ENCODE results near the gene AEBP1. TPM values are rescaled to one million over a fixed set of nuclear protein-coding genes. Genes with fewer than 3 reads are reported as not detected.
A peak's percentile ranks its signal among the peaks of the same experiment; 100 is the strongest.
"Not testable (repeated sequence)": the region's sequence is repeated elsewhere in the genome, so short reads cannot be mapped to it uniquely, and the experiment has no call there.

AEBP1 gene
- total RNA-seq, 1 donor from 2014 or later = 81.1 TPM

DNA sequence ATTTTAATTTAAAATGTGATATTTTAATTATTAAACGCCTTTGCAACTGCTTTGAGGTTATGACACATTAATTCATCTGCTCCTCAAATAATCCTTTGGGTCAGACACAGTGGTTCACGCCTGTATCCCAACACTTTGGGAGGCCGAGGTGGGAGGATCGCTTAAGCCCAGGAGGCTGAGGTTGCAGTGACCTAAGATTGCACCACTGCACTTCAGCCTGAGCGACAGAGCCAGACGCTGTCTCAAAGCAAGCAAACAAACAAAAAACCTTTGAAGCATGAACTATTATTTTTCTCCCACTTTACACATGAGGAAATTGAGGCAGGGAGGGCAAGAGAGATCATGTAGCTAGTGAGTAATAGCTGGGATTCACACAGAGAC lies 20.7 kb downstream of the AEBP1 start:
- H3K4me3 ChIP-seq (ENCODE audit: low read depth, low read length) = no peak overlapping the region

GRCh38 chr7:44126574-44126973 lies 22.4 kb downstream of the AEBP1 start:
- not testable (repeated sequence) for DNase-seq (ENCODE audit: low read depth); H3K27me3 ChIP-seq (ENCODE audit: control insufficient read depth, insufficient read depth, low read length); H3K36me3 ChIP-seq (ENCODE audit: control insufficient read depth, insufficient read depth, low read length); H3K4me3 ChIP-seq (ENCODE audit: low read depth, low read length)

More for the DNA sequence above, 20.7 kb downstream of the AEBP1 start:
- no peaks in the 10 kb centered on the region for H3K27me3 ChIP-seq (ENCODE audit: control insufficient read depth, insufficient read depth, low read length)
- DNase-seq (ENCODE audit: low read depth) = no peak
- TF ChIP-seq, protein P1, sequence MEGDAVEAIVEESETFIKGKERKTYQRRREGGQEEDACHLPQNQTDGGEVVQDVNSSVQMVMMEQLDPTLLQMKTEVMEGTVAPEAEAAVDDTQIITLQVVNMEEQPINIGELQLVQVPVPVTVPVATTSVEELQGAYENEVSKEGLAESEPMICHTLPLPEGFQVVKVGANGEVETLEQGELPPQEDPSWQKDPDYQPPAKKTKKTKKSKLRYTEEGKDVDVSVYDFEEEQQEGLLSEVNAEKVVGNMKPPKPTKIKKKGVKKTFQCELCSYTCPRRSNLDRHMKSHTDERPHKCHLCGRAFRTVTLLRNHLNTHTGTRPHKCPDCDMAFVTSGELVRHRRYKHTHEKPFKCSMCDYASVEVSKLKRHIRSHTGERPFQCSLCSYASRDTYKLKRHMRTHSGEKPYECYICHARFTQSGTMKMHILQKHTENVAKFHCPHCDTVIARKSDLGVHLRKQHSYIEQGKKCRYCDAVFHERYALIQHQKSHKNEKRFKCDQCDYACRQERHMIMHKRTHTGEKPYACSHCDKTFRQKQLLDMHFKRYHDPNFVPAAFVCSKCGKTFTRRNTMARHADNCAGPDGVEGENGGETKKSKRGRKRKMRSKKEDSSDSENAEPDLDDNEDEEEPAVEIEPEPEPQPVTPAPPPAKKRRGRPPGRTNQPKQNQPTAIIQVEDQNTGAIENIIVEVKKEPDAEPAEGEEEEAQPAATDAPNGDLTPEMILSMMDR (IDR thresholded peaks at IDR 0.05; ENCODE audit: insufficient read depth, low read length, poor library complexity, severe bottlenecking) = no peak
- H3K36me3 ChIP-seq (ENCODE audit: control insufficient read depth, insufficient read depth, low read length) = no peaks in the 10 kb centered on the region

- no peak overlapping the region for H3K4me3 ChIP-seq (ENCODE audit: low read depth, low read length)
- TF ChIP-seq, protein P1 (IDR thresholded peaks at IDR 0.05; ENCODE audit: insufficient read depth, low read length, poor library complexity, severe bottlenecking) = no peak
- no peak for DNase-seq (ENCODE audit: low read depth)
- no peaks in the 10 kb centered on the region for H3K36me3 ChIP-seq (ENCODE audit: control insufficient read depth, insufficient read depth, low read length)
- H3K27me3 ChIP-seq (ENCODE audit: control insufficient read depth, insufficient read depth, low read length) = no peaks in the 10 kb centered on the region
Measured at GRCh38 chr7:44127161-44127560, 23.0 kb downstream of the AEBP1 start.

DNA sequence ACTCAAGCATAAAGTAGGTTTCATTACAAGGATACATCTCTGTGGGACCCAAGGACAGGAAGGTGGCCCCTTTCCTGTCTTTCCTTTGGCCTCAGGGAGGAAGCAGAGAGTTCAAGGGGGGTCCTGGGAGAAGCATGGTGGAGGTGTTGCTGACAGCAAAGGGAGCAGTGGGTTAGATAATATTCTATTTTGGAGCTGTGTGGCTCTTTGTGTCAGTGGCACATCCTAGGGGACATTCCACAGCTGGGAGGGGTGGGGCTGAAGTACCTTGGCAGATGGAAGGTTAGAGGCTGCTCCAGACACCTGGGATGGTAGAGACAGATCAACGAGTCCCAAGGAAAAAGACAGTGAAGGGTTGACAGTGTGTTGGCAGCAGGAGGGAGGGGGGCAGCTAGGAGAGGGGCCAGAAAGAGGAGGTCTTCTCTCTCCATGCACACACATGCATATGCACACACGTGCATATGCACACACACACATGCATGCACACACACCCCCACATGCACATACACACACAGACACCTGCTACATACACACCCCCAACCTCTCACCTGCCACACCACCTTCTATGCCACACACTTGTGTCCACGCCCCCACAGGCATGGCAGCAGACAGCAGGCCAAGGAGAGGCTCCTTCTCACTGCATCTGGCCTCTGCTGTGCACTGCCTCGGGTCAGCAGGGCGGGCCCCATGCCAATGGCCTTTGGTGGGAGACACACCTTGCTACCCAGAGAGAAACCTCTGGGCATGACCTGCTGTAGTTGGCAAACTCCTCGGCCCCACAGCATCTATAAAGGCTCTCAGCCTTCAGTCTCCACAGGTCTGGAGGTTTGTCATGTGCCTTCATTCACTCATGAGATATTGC lies 24.8 kb downstream of the AEBP1 start:
- no peak for DNase-seq (ENCODE audit: low read depth)
- TF ChIP-seq, protein P1 (IDR thresholded peaks at IDR 0.05; ENCODE audit: insufficient read depth, low read length, poor library complexity, severe bottlenecking) = no peak
- H3K27me3 ChIP-seq (ENCODE audit: control insufficient read depth, insufficient read depth, low read length) = no peaks in the 10 kb centered on the region
- H3K4me3 ChIP-seq (ENCODE audit: low read depth, low read length) = no peak overlapping the region
- no peaks in the 10 kb centered on the region for H3K36me3 ChIP-seq (ENCODE audit: control insufficient read depth, insufficient read depth, low read length)

GRCh38 chr7:44131173-44132029 lies 27.3 kb downstream of the AEBP1 start:
- no peak for DNase-seq (ENCODE audit: low read depth)
- TF ChIP-seq, protein P1 (IDR thresholded peaks at IDR 0.05; ENCODE audit: insufficient read depth, low read length, poor library complexity, severe bottlenecking) = peak; percentile 44
- no peak overlapping the region for H3K4me3 ChIP-seq (ENCODE audit: low read depth, low read length)
- no peaks in the 10 kb centered on the region for H3K36me3 ChIP-seq (ENCODE audit: control insufficient read depth, insufficient read depth, low read length)
- H3K27me3 ChIP-seq (ENCODE audit: control insufficient read depth, insufficient read depth, low read length) = no peaks in the 10 kb centered on the region

DNA sequence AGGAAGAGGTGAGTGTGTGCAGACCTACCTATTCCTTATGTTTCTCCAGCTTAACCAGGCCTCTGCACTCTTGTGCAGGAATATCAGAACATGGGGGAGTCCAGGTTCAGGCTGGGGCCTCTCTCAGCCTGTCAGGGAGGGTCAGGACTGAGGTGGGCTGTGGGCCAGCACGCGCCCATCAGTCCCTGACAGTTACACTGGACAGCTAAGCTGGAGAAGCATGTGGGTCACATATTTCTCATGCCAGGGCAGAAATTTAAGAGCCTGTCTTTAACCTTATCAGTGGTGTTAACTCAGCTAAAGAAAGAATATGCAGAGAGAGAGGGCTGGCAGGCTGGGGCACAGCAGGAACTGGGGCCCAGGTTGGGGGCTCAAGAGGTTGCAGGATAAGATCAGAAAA lies 27.9 kb downstream of the AEBP1 start:
- H3K27me3 ChIP-seq (ENCODE audit: control insufficient read depth, insufficient read depth, low read length) = no peaks in the 10 kb centered on the region
- H3K36me3 ChIP-seq (ENCODE audit: control insufficient read depth, insufficient read depth, low read length) = no peaks in the 10 kb centered on the region
- no peak for DNase-seq (ENCODE audit: low read depth)
- H3K4me3 ChIP-seq (ENCODE audit: low read depth, low read length) = no peak overlapping the region
- TF ChIP-seq, protein P1 (IDR thresholded peaks at IDR 0.05; ENCODE audit: insufficient read depth, low read length, poor library complexity, severe bottlenecking) = no peak
